Mesothelial cell of epicardium (in vitro differentiated cells): ENCODE data around the gene USP17L21. TPM values are rescaled to one million over a fixed set of nuclear protein-coding genes. Genes with fewer than 3 reads are reported as not detected.

Source experiments
- total RNA-seq: library from RNA; stranded (reverse); gene quantifications from 3 replicates; pipeline ENCODE4 v1.2.1, GENCODE V29; 2021

Gene USP17L21
- total RNA-seq, 1 donor from 2014 or later = not detected

Other genes with a start within 250 kb of the USP17L21 start
- not detected in 3 replicates for gene FAM90A26, start 92.5 kb upstream of the USP17L21 start, total RNA-seq
- not detected in 3 replicates for gene USP17L10, start 52.2 kb upstream of the USP17L21 start, total RNA-seq
- 0.14 TPM in 1 of 3 replicates, not detected in the others for gene USP17L11, start 47.5 kb upstream of the USP17L21 start, total RNA-seq
- gene USP17L12, start 42.7 kb upstream of the USP17L21 start, total RNA-seq = not detected in 3 replicates
- gene USP17L13, start 38.0 kb upstream of the USP17L21 start, total RNA-seq = not detected in 3 replicates
- gene USP17L15, start 28.5 kb upstream of the USP17L21 start, total RNA-seq = 0.16 TPM in 1 of 3 replicates, not detected in the others
- gene USP17L17, start 19.0 kb upstream of the USP17L21 start, total RNA-seq = not detected in 3 replicates
- gene USP17L18, start 14.2 kb upstream of the USP17L21 start, total RNA-seq = not detected in 3 replicates
- not detected in 3 replicates for gene USP17L19, start 9.5 kb upstream of the USP17L21 start, total RNA-seq
- not detected in 3 replicates for gene USP17L20, start 4.7 kb upstream of the USP17L21 start, total RNA-seq
- not detected in 3 replicates for gene USP17L22, start 4.7 kb downstream of the USP17L21 start, total RNA-seq
- not detected in 3 replicates for gene USP17L24, start 62.3 kb downstream of the USP17L21 start, total RNA-seq
- gene USP17L25, start 67.0 kb downstream of the USP17L21 start, total RNA-seq = not detected in 3 replicates
- not detected in 3 replicates for gene USP17L26, start 71.8 kb downstream of the USP17L21 start, total RNA-seq
- gene USP17L5, start 76.5 kb downstream of the USP17L21 start, total RNA-seq = not detected in 3 replicates
- gene USP17L27, start 81.3 kb downstream of the USP17L21 start, total RNA-seq = not detected in 3 replicates
- not detected in 3 replicates for gene USP17L28, start 86.0 kb downstream of the USP17L21 start, total RNA-seq
- not detected in 3 replicates for gene USP17L29, start 90.8 kb downstream of the USP17L21 start, total RNA-seq
- gene USP17L30, start 100.3 kb downstream of the USP17L21 start, total RNA-seq = not detected in 3 replicates
- gene DEFB131A, start 181.5 kb downstream of the USP17L21 start, total RNA-seq = not detected in 3 replicates